ENCODE measurements around the gene MC2R.

MC2R gene

DNA sequence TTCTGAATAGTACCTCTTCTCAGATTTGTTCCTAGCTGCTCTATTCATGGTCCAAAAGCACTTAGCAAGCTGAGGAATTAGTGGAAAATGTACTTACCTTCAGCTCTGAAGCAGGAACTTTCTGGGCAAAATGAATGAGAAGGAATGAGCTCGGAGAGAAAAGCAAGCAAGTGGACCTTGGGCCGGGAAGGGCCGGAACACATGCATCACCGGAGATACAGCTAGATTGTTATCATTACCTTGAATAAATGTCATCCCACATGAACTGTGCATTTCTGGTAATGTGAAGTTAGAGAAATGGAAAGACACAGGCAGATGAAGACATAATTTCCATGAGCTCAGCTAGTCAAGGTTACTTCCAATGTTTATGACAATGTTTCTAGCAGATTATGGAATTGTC lies at the start of gene MC2R:
Gene MC2R (minus strand): TSS at position 146 of the 400 bp plus-strand sequence. CDS start 30,018 bp downstream, outside the sequence.
- DNase-seq, result no peak

DNA sequence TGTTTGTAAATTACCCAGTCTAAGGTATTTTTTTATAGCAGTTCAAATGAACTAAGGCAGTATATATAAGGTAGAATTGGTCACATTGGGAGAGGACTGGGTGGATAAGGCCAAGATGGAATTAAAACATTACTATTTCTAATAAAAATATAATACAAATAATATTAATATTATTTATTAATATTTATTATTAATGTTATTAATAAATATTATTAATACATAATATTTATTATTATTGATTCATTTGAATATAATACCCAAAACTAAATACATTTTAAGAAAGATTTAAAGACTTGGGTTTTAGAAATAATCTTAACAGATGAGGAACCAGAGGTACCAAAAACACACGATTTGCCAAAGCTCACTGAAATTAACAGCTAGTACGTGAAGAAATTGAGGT lies 30.5 kb upstream of the MC2R start:
- DNase-seq, result no peak

- DNase-seq, result no peak
Measured at GRCh38 chr18:13943338-13943737, 28.0 kb upstream of the MC2R start.

DNA sequence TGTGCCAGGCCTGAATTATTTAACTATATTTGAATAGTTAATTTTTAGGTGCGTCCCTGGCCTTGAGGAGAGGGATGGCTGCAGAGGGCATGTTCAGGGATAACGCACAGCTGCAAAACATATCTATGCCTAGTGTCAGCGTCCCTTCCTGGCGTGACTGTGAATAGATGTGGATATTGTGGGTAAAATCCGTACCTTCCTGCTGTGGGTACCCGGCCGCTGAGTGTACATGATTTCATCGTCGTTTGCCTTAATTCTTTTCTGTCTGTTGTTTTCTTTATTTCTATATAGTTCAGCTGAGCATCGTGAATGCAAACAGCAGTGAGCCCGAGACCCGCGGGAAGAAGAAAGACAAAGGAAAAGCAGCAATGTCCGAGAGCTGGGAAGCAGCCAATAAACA lies 25.0 kb upstream of the MC2R start:
- DNase-seq, result no peak

GRCh38 chr18:13934676-13935075 lies 19.3 kb upstream of the MC2R start:
- no peak for DNase-seq

DNA sequence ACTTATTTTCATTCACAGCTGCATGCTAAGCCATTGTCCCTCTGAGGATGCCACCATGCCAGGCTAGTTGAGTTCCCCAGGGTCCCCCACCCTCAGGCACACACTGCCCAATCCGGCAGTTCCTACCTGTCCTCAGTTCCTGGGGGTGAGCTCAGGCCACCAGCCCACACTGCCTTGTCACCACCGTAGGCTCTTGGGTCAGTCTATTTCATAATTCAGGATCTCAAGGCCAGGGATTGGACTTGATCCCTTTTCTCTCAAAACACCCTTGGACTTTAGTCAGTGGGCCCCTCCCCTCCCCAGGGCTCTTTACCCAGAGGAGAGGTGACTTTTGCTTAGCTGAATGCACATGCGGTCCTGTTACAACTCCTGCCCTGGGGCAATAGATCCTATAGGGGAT lies 18.7 kb upstream of the MC2R start:
- no peak for DNase-seq

DNA sequence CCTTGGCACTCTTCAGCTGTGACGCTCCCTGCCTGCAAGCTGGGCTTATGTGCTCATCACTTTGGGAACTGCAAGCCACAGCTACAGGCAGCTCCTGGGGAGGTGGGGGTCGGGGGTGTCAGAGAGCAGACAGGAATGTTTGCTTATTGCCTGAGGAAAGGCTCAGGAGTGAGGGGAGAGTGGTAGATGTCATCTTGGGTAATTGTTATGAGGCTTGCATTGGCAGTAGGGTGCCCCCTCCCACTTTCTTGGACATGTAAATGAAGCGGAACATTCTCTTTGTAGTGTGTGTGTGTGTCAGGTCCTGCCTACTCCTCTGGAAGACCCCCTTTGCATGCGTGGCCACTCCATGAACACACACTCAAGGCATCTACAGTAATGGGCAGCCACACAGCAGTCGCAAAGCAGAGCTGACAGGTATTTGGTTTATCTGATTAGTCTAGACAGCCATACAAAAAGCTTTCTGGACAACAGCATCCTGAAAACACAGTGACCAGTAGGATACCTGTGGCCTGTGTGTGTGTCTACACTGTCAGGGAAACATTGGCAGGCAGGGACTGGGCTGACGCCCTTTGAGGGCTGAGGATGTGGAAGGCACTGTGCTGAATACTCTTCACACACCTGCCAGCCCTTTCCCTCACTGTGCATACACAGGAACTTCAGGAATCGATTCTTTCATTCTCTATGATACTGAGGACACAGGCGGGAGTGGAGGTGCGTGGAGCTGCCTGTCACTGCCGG lies 17.1 kb upstream of the MC2R start:
- no peak for DNase-seq

- DNase-seq, result no peak
Measured at GRCh38 chr18:13930964-13931363, 15.6 kb upstream of the MC2R start.

- DNase-seq, result no peak
Measured at GRCh38 chr18:13923221-13923620, 7.9 kb upstream of the MC2R start.

- no peak for DNase-seq
Measured at GRCh38 chr18:13918898-13919297, 3.6 kb upstream of the MC2R start.

DNA sequence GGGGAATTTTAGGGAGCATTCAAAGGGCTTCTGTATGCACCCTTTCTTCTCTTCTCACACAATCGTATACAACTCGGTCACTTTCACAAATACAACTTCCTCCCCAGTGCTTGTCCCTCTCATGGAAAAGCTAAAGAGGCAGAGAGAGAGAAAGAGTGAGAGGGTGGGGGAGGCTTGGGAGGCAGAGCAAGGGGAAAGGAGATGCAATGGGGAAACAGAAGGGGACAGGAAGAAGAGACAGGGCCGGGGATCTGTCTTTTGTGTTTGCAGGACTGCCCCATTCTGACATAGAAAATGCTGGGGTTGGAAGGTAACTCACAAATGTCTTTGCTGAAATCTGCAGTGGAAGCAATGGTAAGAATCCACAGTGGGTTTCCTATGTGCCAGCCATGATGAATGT lies 2.1 kb upstream of the MC2R start:
- DNase-seq, result no peak

GRCh38 chr18:13916559-13916958 lies 1.2 kb upstream of the MC2R start:
- DNase-seq, result no peak

DNA sequence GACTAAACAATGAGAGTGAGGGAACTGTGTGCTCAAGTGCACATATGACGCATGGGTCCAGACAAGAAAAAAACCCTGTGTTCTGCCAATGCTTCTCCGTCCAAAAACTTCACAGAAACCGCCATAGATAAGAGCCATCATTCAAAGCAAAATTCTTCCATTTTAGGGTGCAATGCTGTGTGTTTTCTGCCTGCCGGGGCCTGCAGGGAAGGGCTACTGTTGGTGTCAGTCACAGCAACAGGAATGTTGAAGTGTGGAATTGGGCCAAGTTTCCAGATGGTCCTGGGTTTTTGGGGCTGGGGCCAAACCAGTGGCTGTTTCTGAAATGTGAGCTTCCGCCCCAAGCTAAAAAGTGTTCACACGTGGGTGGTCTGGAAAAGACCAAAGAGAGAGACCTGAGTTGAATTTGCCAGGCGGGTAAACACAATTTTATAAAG lies 677 bp upstream of the MC2R start:
- no peak for DNase-seq

DNA sequence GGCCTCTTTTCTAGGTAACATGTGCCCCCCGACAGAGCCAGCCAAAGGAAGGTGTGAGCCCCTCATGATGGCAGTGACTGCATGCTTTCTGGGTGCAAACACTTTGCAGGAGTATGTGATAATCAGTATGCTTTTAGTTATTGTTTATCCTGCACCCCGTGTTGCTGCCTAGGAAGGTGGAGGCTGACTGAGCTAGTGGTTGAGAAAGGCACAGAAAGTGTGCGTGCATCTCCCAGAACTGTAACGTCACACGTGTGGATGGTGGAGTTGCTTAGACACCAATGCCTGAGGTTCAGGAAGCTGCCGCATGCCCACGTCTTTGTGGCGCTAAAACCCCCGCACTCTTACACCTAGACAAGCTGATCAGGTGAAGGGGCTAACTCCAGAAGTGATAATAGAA lies 580 bp downstream of the MC2R start:
- no peak for DNase-seq

DNA sequence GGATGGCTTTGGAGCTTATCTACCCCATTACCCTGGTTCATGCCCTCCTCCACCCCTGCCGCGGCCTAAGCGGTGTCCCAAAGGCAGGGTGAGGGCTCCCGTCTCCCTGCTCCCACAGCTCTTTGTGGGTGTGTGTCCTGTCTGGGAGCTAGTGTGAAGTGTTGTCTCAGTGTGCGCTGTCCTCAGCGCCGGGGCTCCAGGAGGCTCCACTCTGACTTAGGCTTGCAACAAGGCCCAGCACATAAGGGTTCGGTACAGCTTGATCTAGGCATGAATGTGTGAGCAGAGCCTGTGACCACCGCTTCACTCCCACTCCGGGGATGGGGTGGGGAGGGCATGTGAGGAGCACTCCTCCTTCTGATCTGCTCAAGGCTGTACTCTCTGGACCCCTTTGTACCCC lies 1.2 kb downstream of the MC2R start:
- no peak for DNase-seq

- no peak for DNase-seq
Measured at GRCh38 chr18:13913205-13913604, 2.1 kb downstream of the MC2R start.

DNA sequence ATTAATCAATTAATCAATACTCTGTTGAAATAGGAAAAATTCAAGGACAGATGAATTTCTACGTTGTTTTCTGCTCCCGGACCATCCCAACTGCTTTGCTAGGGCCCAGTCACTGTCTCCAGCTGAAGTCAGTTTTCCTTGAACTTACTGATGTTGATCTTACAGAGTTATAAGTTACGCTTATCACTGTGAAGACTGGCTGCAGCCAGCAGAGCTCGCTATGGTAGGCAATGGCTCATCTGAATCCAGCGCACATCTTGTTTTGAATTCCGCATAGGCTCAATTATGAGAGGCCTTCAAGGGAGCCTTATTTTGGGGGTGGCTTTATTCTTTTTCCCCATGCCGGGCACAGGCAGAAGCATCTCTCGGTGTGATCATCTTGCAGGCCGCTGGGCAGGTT lies 2.7 kb downstream of the MC2R start:
- DNase-seq, result no peak

DNA sequence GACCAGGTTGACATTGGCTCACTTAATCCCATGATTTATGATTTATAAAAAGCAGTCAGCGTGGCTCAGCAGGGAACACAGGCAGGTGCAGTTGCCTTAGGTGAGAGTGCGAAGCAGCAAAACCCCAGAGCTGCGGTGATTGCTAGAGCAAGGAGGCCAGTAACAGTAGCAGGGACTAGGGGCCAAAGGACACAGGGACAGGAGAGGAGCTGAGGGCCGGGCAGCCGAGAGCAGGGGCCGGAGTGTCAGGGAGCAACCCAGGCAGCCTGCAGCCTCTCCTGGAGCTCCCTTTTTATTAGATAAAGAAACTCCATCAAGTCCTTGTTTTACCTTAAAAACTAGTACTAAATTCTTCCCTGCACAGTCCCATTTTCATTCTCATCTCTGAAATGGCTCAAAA lies 4.3 kb downstream of the MC2R start:
- DNase-seq, result no peak

DNA sequence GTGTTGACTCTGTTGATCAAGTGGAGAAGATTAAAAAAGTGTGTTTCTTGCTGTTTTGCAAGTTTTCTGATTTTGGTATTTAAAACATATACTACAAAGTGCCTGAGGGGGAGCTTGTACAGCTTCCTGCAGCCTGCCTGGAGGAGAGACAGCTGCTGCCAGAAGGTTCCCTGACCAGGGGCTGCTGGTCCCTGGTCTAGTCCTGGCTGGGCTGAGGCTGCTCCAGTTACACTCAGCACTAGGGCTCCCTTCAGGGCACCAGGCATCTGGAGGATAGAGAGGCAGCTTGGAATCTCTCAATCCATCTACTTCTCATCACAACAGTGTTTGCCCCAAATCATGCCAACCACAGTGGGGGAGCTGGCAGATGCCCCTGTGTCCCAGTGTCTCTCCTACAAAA lies 4.8 kb downstream of the MC2R start:
- no peak for DNase-seq

DNA sequence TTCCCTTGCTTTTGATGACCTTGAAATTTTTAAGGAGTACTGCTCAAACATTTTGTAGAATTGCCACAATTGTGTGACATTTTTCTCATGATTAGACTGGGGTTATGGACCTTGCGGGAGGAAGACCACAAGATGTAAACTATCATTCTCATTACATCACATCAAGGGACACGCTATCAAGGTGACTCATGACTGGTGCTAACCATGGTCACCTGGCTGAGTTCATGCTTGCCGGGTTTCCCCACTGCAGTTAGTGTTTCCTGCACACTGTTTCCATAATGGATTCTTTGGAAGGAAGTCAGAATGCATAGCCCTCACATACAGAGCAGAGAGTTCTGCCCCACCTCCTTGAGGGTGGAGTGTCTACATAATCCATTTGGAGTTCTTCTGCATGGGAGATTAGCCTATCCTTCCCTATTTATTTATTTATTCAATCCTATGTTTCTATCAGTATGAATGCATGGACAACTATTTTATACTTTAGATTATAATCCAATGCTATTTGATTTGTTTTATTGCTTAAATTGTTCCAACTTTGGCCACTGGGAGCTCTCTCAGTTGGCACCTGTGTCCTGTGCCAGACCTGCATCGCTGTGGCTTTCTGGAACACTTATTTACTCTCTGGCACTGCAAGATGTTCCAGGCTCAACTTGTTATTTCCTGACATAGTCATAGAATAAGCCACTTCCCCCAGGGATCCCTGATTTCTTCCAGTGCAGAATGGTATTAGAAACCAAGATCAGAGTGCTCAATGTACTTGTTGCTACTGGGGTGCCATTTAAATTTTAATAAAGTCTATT lies 6.0 kb downstream of the MC2R start:
- no peak for DNase-seq

DNA sequence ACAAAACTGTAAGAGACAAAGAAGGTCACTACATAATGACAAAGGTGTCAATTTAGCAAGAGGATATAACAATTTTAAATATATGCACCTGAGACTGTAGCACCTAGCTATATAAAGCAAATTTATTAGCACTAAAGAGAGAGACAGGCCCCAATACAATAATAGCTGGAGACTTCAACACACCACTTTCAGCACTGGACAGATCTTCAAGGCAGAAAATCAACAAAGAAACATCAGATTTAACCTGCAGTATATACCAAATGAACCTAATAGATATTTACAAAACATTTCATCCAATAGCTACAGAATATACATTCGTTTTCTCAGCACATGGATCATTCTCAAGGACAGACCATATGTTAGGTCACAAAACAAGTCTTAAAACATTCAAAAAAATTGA lies 14.7 kb downstream of the MC2R start:
- no peak for DNase-seq

- DNase-seq, result no peak
Measured at GRCh38 chr18:13895505-13896033, 19.8 kb downstream of the MC2R start.

DNA sequence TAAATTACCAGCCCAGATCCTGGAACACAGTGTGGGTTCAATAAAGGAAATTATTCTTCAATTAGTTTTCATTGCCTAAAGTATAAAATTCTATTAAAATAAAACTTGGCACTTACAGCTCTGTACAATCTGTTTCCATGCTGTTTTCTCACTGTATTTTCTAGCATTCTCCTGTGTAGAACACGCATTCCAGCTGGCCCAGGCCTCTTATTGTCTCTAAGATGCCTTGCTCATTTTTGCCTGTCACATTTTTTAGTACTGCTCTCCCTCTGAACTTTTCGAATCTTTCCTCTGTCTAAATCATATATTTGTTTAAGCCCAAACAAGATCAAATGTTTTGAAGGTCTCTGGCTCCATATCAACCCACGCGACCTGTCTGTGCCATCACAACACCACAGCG lies 20.8 kb downstream of the MC2R start:
- no peak for DNase-seq

DNA sequence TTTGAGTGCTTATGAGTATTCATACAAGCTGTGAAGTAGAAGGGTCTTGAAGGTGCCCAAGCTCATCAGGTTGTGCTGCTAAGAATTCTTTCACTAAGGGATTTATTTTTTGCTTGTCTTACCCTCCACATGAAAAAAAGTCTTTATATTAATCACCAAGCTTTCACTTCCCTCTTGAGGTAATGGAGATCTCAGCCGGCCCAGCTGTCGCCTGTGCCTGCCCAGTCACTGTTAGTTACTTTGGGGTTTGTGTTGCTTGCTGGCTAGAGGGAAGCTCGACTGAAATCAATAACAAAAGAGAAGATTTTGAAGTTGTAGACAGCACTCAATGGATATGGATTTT lies 21.9 kb downstream of the MC2R start:
- DNase-seq, result no peak

Data from NCI-H1092 treated with DMSO at 0.1 percent for 48 hours (cell line).